GM12873 (cell line): Measurements from ENCODE around the gene CARD11.

ENCODE experiments used
- CTCF ChIP-seq: IDR thresholded peaks from 2 replicates; pipeline ENCODE4 v1.5.1; 2012; ENCODE audit warnings: low read depth, mild to moderate bottlenecking, moderate library complexity, low read length, control low read depth; ENCODE audit not compliant: insufficient read depth; ENCODE audit errors: missing control alignments

The CARD11 gene

GRCh38 chr7:2884161-2884560 is 159.5 kb downstream of the CARD11 start:
- TF ChIP-seq CTCF: no peak

GRCh38 chr7:2883101-2883500 is 160.6 kb downstream of the CARD11 start:
- TF ChIP-seq CTCF: no peak

GRCh38 chr7:2882111-2882510 is 161.6 kb downstream of the CARD11 start:
- no peak for TF ChIP-seq CTCF

GRCh38 chr7:2880874-2881533 is 162.7 kb downstream of the CARD11 start:
- no peak for TF ChIP-seq CTCF

- TF ChIP-seq CTCF: no peak
Measured at GRCh38 chr7:2880051-2880450, 163.6 kb downstream of the CARD11 start.

GRCh38 chr7:2879354-2879753 is 164.3 kb downstream of the CARD11 start:
- TF ChIP-seq CTCF: no peak

- no peak for TF ChIP-seq CTCF
Measured at GRCh38 chr7:2878306-2878705, 165.4 kb downstream of the CARD11 start.
